Activated CD8-positive, alpha-beta T cell treated with anti-CD3 and anti-CD28 coated beads for 36 hours (primary cell): ENCODE results near the gene CRYGC. TPM values are rescaled to one million over a fixed set of nuclear protein-coding genes. Genes with fewer than 3 reads are reported as not detected.

ENCODE experiments used
- ATAC-seq: fragments of 200-7000 bp; cut with Tn5 transposase; one replicate; pipeline ENCODE4 v1.10.0; 2021; ENCODE audit warnings: mild to moderate bottlenecking, moderate library complexity
- CTCF ChIA-PET: fragments of 350-600 bp; sonication (Branson Sonifier 250); formaldehyde crosslinking; loops from one replicate; lab custom pipeline; 2021; ENCODE audit warnings: antibody characterized with exemption; lab: Charles Lee
- POLR2A ChIA-PET: fragments of 350-600 bp; sonication (Branson Sonifier 250); formaldehyde crosslinking; loops from one replicate; lab custom pipeline; 2021; ENCODE audit warnings: antibody characterized with exemption; lab: Charles Lee
- DNase-seq: peaks from one replicate; pipeline ENCODE4 v3.0.0-alpha.2; 2020
- H3K27ac Mint-ChIP-seq: one replicate; pipeline ENCODE4 v1.8.0; 2021; ENCODE audit warnings: mild to moderate bottlenecking, mixed read lengths
- H3K27me3 Mint-ChIP-seq: one replicate; pipeline ENCODE4 v1.8.0; 2021; ENCODE audit warnings: mixed read lengths
- H3K36me3 Mint-ChIP-seq: one replicate; pipeline ENCODE4 v1.8.0; 2021; ENCODE audit warnings: low read depth, mixed read lengths
- H3K4me1 Mint-ChIP-seq: one replicate; pipeline ENCODE4 v1.8.0; 2021; ENCODE audit warnings: low read depth, mixed read lengths
- H3K4me3 Mint-ChIP-seq: one replicate; pipeline ENCODE4 v1.8.0; 2021; ENCODE audit warnings: mild to moderate bottlenecking, moderate library complexity, mixed read lengths
- H3K9me3 Mint-ChIP-seq: one replicate; pipeline ENCODE4 v1.8.0; 2021; ENCODE audit warnings: mixed read lengths
- intact Hi-C: fragments of 100-400 bp; cut with micrococcal nuclease; formaldehyde crosslinking; loops from one replicate; pipeline ENCODE4 v1.10.0; 2022
- total RNA-seq, 2 experiments: library from RNA; stranded (reverse); gene quantifications; one replicate each; pipeline ENCODE4 v1.2.3, GENCODE V29; 2021
- TF ChIP-seq, protein P1 (sequence below): fragments of 200-600 bp; IDR thresholded peaks from one replicate; pipeline ENCODE4 v1.8.0; 2022; ENCODE audit warnings: antibody characterized with exemption, mild to moderate bottlenecking

The CRYGC gene
- total RNA-seq: not detected

- DNase-seq: no peak
- TF ChIP-seq, protein P1, sequence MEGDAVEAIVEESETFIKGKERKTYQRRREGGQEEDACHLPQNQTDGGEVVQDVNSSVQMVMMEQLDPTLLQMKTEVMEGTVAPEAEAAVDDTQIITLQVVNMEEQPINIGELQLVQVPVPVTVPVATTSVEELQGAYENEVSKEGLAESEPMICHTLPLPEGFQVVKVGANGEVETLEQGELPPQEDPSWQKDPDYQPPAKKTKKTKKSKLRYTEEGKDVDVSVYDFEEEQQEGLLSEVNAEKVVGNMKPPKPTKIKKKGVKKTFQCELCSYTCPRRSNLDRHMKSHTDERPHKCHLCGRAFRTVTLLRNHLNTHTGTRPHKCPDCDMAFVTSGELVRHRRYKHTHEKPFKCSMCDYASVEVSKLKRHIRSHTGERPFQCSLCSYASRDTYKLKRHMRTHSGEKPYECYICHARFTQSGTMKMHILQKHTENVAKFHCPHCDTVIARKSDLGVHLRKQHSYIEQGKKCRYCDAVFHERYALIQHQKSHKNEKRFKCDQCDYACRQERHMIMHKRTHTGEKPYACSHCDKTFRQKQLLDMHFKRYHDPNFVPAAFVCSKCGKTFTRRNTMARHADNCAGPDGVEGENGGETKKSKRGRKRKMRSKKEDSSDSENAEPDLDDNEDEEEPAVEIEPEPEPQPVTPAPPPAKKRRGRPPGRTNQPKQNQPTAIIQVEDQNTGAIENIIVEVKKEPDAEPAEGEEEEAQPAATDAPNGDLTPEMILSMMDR: no peak
- POLR2A ChIA-PET: no interaction called here
These were observed at the start of gene CRYGC for GRCh38 chr2:208129744-208130711. Gene CRYGC, minus strand, starts transcription at chr2:208129828. Its CDS starts 36 bp downstream, at chr2:208129792.

DNA sequence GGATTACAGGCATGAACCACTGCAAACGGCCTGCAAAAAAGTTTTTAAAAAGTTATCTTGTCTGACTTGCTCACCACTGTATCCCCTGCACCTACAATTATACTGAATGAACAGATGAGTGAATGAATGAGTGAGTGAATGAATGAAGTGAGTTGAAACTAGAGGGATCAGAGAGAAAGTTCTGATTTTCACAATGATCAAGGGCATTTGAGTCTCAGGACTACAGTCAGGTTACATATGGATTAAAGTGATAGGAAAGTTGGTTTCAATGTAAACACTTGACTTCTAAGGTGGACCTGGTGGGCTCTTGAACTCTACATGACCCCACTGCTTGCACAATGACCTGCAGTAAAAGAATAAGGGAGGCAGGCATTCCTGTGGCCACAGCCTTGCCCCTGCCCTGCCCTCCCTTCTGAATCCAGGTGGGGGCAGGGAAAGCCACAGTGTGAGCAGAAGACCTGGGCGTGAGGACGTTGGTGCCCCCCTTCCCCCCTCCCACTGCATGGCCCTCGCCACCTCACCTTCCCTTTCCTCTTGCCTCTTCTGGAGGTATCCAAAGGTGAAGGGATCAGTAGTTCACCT lies 49.5 kb upstream of the CRYGC start:
- Mint-ChIP-seq H3K27me3 (peaks cover 4% of the 10 kb centered on the region), H3K9me3 (no peaks in the 10 kb centered on the region), H3K4me3 (no peak overlapping the region), H3K27ac (no peak overlapping the region), H3K36me3 (no peaks in the 10 kb centered on the region), H3K4me1 (peaks cover 4% of the 10 kb centered on the region)
- ATAC-seq (no peak), DNase-seq (no peak)
- TF ChIP-seq, protein P1: no peak
- intact Hi-C loops: loop anchor here (10.0 kb wide), 1 partner anchor 176 kb away; no protein-coding TSS in a partner anchor
- ChIA-PET CTCF (interaction anchor here (1.5 kb wide), 1 partner anchor 76 kb away, joined by 3 read pairs; the partner anchor contains the start of gene IDH1), POLR2A (no interaction called here)

More at GRCh38 chr2:208129744-208130711, at the start of gene CRYGC:
- Mint-ChIP-seq H3K4me3 (no peak within 1 kb of the TSS), H3K36me3 (no peaks in the 10 kb centered on the region), H3K9me3 (no peaks in the 10 kb centered on the region), H3K4me1 (peaks cover 4% of the 10 kb centered on the region), H3K27ac (no peak within 1 kb of the TSS), H3K27me3 (peaks cover 12% of the 10 kb centered on the region)
- intact Hi-C loops: no loop called here
- no peak for ATAC-seq
- CTCF ChIA-PET: no interaction called here

DNA sequence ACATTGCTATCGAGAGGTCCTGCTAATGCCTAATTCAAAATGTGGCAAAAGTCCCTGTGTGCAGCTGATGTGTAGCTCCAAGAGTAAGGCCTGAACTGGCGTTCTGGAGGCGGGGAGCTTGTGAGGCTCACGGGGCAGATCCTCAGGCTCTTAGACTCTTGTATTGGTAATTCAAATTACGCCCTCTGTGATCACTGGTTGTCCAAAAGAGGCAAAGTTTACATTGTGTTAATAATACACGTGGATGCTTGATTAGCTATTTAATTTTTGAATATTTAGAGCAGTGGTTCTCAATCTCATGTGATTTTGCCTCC lies 46.2 kb upstream of the CRYGC start:
- Mint-ChIP-seq H3K27ac (no peak overlapping the region), H3K4me3 (no peak overlapping the region), H3K27me3 (peaks cover 5% of the 10 kb centered on the region), H3K4me1 (peaks cover 4% of the 10 kb centered on the region), H3K36me3 (no peaks in the 10 kb centered on the region), H3K9me3 (no peaks in the 10 kb centered on the region)
- ATAC-seq (no peak), DNase-seq (no peak)
- intact Hi-C loops: loop anchor here (2.0 to 10.0 kb wide), 2 partner anchors 79 to 179 kb away; partner anchors contain the start of gene IDH1
- ChIA-PET CTCF (interaction anchor here (0.7 to 4.5 kb wide), 39 partner anchors 9 to 518 kb away, joined by 3 to 62 read pairs (median 4); partner anchors contain the start of genes C2orf80 and IDH1), POLR2A (interaction anchor here (0.6 to 0.9 kb wide), 2 partner anchors 56 to 305 kb away, joined by 3 read pairs; no protein-coding TSS in a partner anchor)
- TF ChIP-seq, protein P1: no peak

DNA sequence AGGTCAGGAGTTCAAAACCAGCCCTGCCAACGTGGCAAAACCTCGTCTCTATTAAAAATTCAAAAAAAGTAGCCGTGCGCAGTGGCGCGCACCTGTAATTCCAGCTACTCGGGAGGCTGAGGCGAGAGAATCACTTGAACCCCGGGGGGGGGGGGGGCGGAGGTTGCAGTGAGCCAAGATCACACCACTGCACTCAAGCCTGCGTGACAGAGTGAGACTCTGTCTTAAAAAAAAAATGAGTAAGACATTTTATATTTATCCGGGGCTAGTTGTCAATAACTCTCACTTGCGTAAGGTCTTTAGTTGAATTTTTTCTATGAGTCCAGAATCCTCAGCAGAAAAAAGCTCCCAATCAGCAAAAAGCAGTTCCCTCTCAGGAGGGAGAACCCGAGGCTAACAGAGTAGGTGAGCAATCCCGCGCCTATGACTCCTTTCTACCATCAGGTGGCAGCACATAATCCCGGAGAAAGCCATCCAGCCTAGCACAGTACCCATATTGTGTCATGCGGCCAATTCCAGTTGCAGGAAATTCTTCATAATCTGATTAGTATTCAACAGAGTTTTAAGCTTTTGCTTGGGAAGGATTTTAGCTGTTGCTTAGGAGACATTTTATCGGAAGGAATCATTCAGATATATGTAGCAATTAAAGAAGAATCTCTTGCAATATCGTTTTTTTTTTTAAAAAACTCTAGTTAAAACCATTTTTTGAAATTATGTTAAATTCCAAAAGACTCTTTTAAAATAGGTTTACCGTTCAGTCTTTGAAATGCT lies 45.6 kb upstream of the CRYGC start:
- H3K27ac Mint-ChIP-seq: no peak overlapping the region
- TF ChIP-seq, protein P1: peak; percentile 82
- POLR2A ChIA-PET: interaction anchor here (0.6 to 0.9 kb wide), 3 partner anchors 38 to 306 kb away, joined by 3 read pairs; no protein-coding TSS in a partner anchor
- CTCF ChIA-PET: interaction anchor here (0.7 to 4.5 kb wide), 45 partner anchors 10 to 518 kb away, joined by 3 to 62 read pairs (median 4); partner anchors contain the start of genes C2orf80 and IDH1
- no peaks in the 10 kb centered on the region for H3K36me3 Mint-ChIP-seq
- DNase-seq (peak; percentile 76), ATAC-seq (peak; percentile 100)
- H3K4me1 Mint-ChIP-seq: peaks cover 4% of the 10 kb centered on the region
- H3K27me3 Mint-ChIP-seq: peaks cover 5% of the 10 kb centered on the region
- intact Hi-C loops: loop anchor here (2.0 to 10.0 kb wide), 2 partner anchors 80 to 180 kb away; partner anchors contain the start of gene IDH1
- no peak overlapping the region for H3K4me3 Mint-ChIP-seq
- no peaks in the 10 kb centered on the region for H3K9me3 Mint-ChIP-seq
